ENCODE measurements around the gene WDR20.
"Not testable (repeated sequence)": the region's sequence is repeated elsewhere in the genome, so short reads cannot be mapped to it uniquely, and the experiment has no call there.

WDR20 gene

GRCh38 chr14:102103062-102103695, 36.5 kb upstream of the WDR20 start:
- H3K9me3 ChIP-seq (ENCODE audit: control insufficient read depth, low read length) = no peaks in the 10 kb centered on the region
- H3K23ac ChIP-seq (ENCODE audit: low read length in 2 of 2) = no peak overlapping the region
- DNase-seq = no peak
- no peak overlapping the region for H3K18ac ChIP-seq (ENCODE audit: low read depth in 1 of 2, low read length in 2 of 2)
- H3K4me3 ChIP-seq (ENCODE audit: insufficient read depth in 1 of 2, low read depth in 1 of 2, low read length in 2 of 2) = no peak overlapping the region
- H3K27ac ChIP-seq (ENCODE audit: low read length, poor library complexity, severe bottlenecking) = no peak overlapping the region
- no peak overlapping the region for H3K14ac ChIP-seq (ENCODE audit: low read length in 2 of 2)
- H3K27me3 ChIP-seq (ENCODE audit: control insufficient read depth in 1 of 2, insufficient read depth in 1 of 2, low read length in 2 of 2) = no peaks in the 10 kb centered on the region
- H3K4me2 ChIP-seq (ENCODE audit: low read length, poor library complexity, severe bottlenecking) = no peak overlapping the region
- no peak overlapping the region for H2BK12ac ChIP-seq (ENCODE audit: low read length in 2 of 2)
- no peak overlapping the region for H4K91ac ChIP-seq (ENCODE audit: low read length)
- no peak overlapping the region for H2AFZ ChIP-seq (ENCODE audit: low read depth, low read length)
- no peak overlapping the region for H2BK120ac ChIP-seq (ENCODE audit: low read depth, low read length)
- WGBS = 91% methylated on average over 8 of the region's 10 CpGs
- H2BK15ac ChIP-seq (ENCODE audit: low read depth, poor library complexity, severe bottlenecking) = no peak overlapping the region
- peaks cover 13% of the 10 kb centered on the region for H3K4me1 ChIP-seq (ENCODE audit: control insufficient read depth, insufficient read depth, low read depth, low read length)
- no peak overlapping the region for H2AK5ac ChIP-seq (ENCODE audit: low read length, severe bottlenecking)
- H3K4ac ChIP-seq (ENCODE audit: low read depth in 1 of 2, low read length in 2 of 2) = no peak overlapping the region
- H4K8ac ChIP-seq (ENCODE audit: low read length) = no peak overlapping the region
- no peak overlapping the region for H2BK5ac ChIP-seq (ENCODE audit: low read depth, low read length, poor library complexity, severe bottlenecking)
- no peak overlapping the region for H3K9ac ChIP-seq (ENCODE audit: low read length)
- no peaks in the 10 kb centered on the region for H3K79me1 ChIP-seq (replicated peaks; ENCODE audit: low read length, poor library complexity, severe bottlenecking)
- peaks cover 0 to 4% of the 10 kb centered on the region in 2 experiments for H3K36me3 ChIP-seq (ENCODE audit: control insufficient read depth in 1 of 2, insufficient read depth in 2 of 2, low read depth in 1 of 2, low read length in 2 of 2)

- H3K23ac ChIP-seq (ENCODE audit: low read length in 2 of 2) = no peak overlapping the region
- H3K18ac ChIP-seq (ENCODE audit: low read depth in 1 of 2, low read length in 2 of 2) = no peak overlapping the region
- no peaks in the 10 kb centered on the region for H3K27me3 ChIP-seq (ENCODE audit: control insufficient read depth in 1 of 2, insufficient read depth in 1 of 2, low read length in 2 of 2)
- H2AFZ ChIP-seq (ENCODE audit: low read depth, low read length) = no peak overlapping the region
- H3K4me1 ChIP-seq (ENCODE audit: control insufficient read depth, insufficient read depth, low read depth, low read length) = peaks cover 13% of the 10 kb centered on the region
- H2BK12ac ChIP-seq (ENCODE audit: low read length in 2 of 2) = no peak overlapping the region
- no peak overlapping the region for H2BK15ac ChIP-seq (ENCODE audit: low read depth, poor library complexity, severe bottlenecking)
- no peak overlapping the region for H3K4me3 ChIP-seq (ENCODE audit: insufficient read depth in 1 of 2, low read depth in 1 of 2, low read length in 2 of 2)
- H3K14ac ChIP-seq (ENCODE audit: low read length in 2 of 2) = peak overlapping the region in 1 of 2 experiments; percentile 19
- peak overlapping the region; percentile 57 for H2AK5ac ChIP-seq (ENCODE audit: low read length, severe bottlenecking)
- no peak overlapping the region for H4K8ac ChIP-seq (ENCODE audit: low read length)
- no peak overlapping the region for H2BK120ac ChIP-seq (ENCODE audit: low read depth, low read length)
- H3K36me3 ChIP-seq (ENCODE audit: control insufficient read depth in 1 of 2, insufficient read depth in 2 of 2, low read depth in 1 of 2, low read length in 2 of 2) = peaks cover 0 to 4% of the 10 kb centered on the region in 2 experiments
- no peak overlapping the region for H2BK5ac ChIP-seq (ENCODE audit: low read depth, low read length, poor library complexity, severe bottlenecking)
- H3K4ac ChIP-seq (ENCODE audit: low read depth in 1 of 2, low read length in 2 of 2) = no peak overlapping the region
- H4K91ac ChIP-seq (ENCODE audit: low read length) = no peak overlapping the region
- no peak overlapping the region for H3K4me2 ChIP-seq (ENCODE audit: low read length, poor library complexity, severe bottlenecking)
- H3K9me3 ChIP-seq (ENCODE audit: control insufficient read depth, low read length) = no peaks in the 10 kb centered on the region
- DNase-seq = no peak
- no peak overlapping the region for H3K9ac ChIP-seq (ENCODE audit: low read length)
- WGBS = 88% methylated on average over 4 of the region's 4 CpGs
- H3K27ac ChIP-seq (ENCODE audit: low read length, poor library complexity, severe bottlenecking) = no peak overlapping the region
- H3K79me1 ChIP-seq (replicated peaks; ENCODE audit: low read length, poor library complexity, severe bottlenecking) = no peaks in the 10 kb centered on the region
Observed at GRCh38 chr14:102105369-102105768, 34.3 kb upstream of the WDR20 start.

DNA sequence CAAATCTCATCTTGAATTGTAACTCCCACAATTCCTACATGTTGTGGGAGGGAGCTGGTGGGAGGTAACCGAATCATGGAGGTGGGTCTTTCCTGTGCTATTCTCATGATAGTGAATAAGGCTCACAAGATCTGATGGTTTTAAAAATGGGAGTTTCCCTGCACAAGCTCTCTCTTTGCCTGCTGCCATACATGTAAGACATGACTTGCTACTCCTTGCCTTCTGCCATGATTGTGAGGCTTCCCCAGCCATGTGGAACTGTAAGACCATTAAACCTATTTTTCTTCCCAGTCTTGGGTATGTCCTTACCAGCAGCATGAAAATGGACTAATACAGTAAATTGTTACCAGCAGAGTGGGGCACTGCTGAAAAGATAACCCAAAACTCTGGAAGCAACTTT, 30.4 kb upstream of the WDR20 start:
- H2BK120ac ChIP-seq (ENCODE audit: low read depth, low read length); H3K4me3 ChIP-seq (ENCODE audit: insufficient read depth in 1 of 2, low read depth in 1 of 2, low read length in 2 of 2); H3K23ac ChIP-seq (ENCODE audit: low read length in 2 of 2); H3K27me3 ChIP-seq (ENCODE audit: control insufficient read depth in 1 of 2, insufficient read depth in 1 of 2, low read length in 2 of 2); H3K4me1 ChIP-seq (ENCODE audit: control insufficient read depth, insufficient read depth, low read depth, low read length); H2BK5ac ChIP-seq (ENCODE audit: low read depth, low read length, poor library complexity, severe bottlenecking); H4K91ac ChIP-seq (ENCODE audit: low read length); H3K4me2 ChIP-seq (ENCODE audit: low read length, poor library complexity, severe bottlenecking); H3K14ac ChIP-seq (ENCODE audit: low read length in 2 of 2); H3K27ac ChIP-seq (ENCODE audit: low read length, poor library complexity, severe bottlenecking); H3K4ac ChIP-seq (ENCODE audit: low read depth in 1 of 2, low read length in 2 of 2); H3K79me1 ChIP-seq (replicated peaks; ENCODE audit: low read length, poor library complexity, severe bottlenecking); DNase-seq; H2BK15ac ChIP-seq (ENCODE audit: low read depth, poor library complexity, severe bottlenecking); H3K18ac ChIP-seq (ENCODE audit: low read depth in 1 of 2, low read length in 2 of 2); H3K9me3 ChIP-seq (ENCODE audit: control insufficient read depth, low read length); H2AFZ ChIP-seq (ENCODE audit: low read depth, low read length); H4K8ac ChIP-seq (ENCODE audit: low read length); H2AK5ac ChIP-seq (ENCODE audit: low read length, severe bottlenecking); H2BK12ac ChIP-seq (ENCODE audit: low read length in 2 of 2); H3K9ac ChIP-seq (ENCODE audit: low read length); H3K36me3 ChIP-seq (ENCODE audit: control insufficient read depth in 1 of 2, insufficient read depth in 2 of 2, low read depth in 1 of 2, low read length in 2 of 2): not testable (repeated sequence)
- whole genome bisulfite sequencing = 71% methylated on average over 1 of the region's 1 CpG

- 79% methylated on average over 3 of the region's 3 CpGs for WGBS
- H2BK15ac ChIP-seq (ENCODE audit: low read depth, poor library complexity, severe bottlenecking) = no peak overlapping the region
Observed at GRCh38 chr14:102111101-102111500, 28.6 kb upstream of the WDR20 start.

More at GRCh38 chr14:102111101-102111500, 28.6 kb upstream of the WDR20 start:
- Histone ChIP-seq H3K4ac (ENCODE audit: low read depth in 1 of 2, low read length in 2 of 2) (no peak overlapping the region), H3K23ac (ENCODE audit: low read length in 2 of 2) (no peak overlapping the region), H2AK5ac (ENCODE audit: low read length, severe bottlenecking) (no peak overlapping the region), H2BK120ac (ENCODE audit: low read depth, low read length) (no peak overlapping the region), H3K79me1 (replicated peaks; ENCODE audit: low read length, poor library complexity, severe bottlenecking) (no peaks in the 10 kb centered on the region), H2BK5ac (ENCODE audit: low read depth, low read length, poor library complexity, severe bottlenecking) (no peak overlapping the region), H3K9ac (ENCODE audit: low read length) (no peak overlapping the region), H3K9me3 (ENCODE audit: control insufficient read depth, low read length) (no peaks in the 10 kb centered on the region), H3K36me3 (ENCODE audit: control insufficient read depth in 1 of 2, insufficient read depth in 2 of 2, low read depth in 1 of 2, low read length in 2 of 2) (no peaks in the 10 kb centered on the region), H4K91ac (ENCODE audit: low read length) (no peak overlapping the region), H3K27me3 (ENCODE audit: control insufficient read depth in 1 of 2, insufficient read depth in 1 of 2, low read length in 2 of 2) (no peaks in the 10 kb centered on the region), H3K18ac (ENCODE audit: low read depth in 1 of 2, low read length in 2 of 2) (no peak overlapping the region), H3K4me1 (ENCODE audit: control insufficient read depth, insufficient read depth, low read depth, low read length) (no peaks in the 10 kb centered on the region), H3K14ac (ENCODE audit: low read length in 2 of 2) (no peak overlapping the region), H3K27ac (ENCODE audit: low read length, poor library complexity, severe bottlenecking) (no peak overlapping the region), H3K4me2 (ENCODE audit: low read length, poor library complexity, severe bottlenecking) (no peak overlapping the region), H4K8ac (ENCODE audit: low read length) (no peak overlapping the region), H3K4me3 (ENCODE audit: insufficient read depth in 1 of 2, low read depth in 1 of 2, low read length in 2 of 2) (no peak overlapping the region), H2AFZ (ENCODE audit: low read depth, low read length) (no peak overlapping the region), H2BK12ac (ENCODE audit: low read length in 2 of 2) (no peak overlapping the region)
- DNase-seq = no peak
